Measurements from ENCODE around the gene CDH11.

DNA sequence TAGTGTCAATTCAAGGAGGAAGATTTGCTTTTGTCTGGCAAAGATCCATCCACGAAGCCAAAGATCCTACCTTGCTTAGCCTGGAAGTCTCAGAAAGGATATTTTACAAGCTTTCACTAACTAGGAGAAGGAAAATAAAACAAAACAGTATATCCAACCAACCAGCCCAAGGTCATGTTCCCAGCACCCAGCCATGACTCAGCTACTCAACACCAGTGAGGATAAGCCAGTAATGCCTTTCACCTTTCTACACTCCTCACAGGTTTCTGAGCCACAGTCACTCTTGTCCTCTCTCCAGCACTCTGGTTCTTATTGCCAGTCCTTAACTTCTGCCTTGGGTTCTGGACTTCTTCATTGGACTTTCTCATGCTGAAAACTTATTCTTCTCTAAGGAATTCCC, 116.2 kb downstream of the CDH11 start:
- no peak for TF ChIP-seq POLR2A (IDR thresholded peaks at IDR 0.05)
- TF ChIP-seq, protein P1, sequence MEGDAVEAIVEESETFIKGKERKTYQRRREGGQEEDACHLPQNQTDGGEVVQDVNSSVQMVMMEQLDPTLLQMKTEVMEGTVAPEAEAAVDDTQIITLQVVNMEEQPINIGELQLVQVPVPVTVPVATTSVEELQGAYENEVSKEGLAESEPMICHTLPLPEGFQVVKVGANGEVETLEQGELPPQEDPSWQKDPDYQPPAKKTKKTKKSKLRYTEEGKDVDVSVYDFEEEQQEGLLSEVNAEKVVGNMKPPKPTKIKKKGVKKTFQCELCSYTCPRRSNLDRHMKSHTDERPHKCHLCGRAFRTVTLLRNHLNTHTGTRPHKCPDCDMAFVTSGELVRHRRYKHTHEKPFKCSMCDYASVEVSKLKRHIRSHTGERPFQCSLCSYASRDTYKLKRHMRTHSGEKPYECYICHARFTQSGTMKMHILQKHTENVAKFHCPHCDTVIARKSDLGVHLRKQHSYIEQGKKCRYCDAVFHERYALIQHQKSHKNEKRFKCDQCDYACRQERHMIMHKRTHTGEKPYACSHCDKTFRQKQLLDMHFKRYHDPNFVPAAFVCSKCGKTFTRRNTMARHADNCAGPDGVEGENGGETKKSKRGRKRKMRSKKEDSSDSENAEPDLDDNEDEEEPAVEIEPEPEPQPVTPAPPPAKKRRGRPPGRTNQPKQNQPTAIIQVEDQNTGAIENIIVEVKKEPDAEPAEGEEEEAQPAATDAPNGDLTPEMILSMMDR (IDR thresholded peaks at IDR 0.05), result no peak

Data from thyroid gland (tissue), 4 donors.